HepG2 (cell line): Measurements from ENCODE around the gene PCSK5. TPM values are rescaled to one million over a fixed set of nuclear protein-coding genes. Genes with fewer than 3 reads are reported as not detected.

Experiments
- ATAC-seq: fragments of 200-7000 bp; cut with Tn5 transposase; 3 replicates; pipeline ENCODE4 v1.9.1; 2020; ENCODE audit warnings: mild to moderate bottlenecking, moderate library complexity
- BruUV-seq: library from RNA; stranded (reverse); fragments of 400-500 nt; replicated peaks from 2 replicates; lab custom pipeline; 2021; lab: Mats Ljungman, UMichigan
- CTCF ChIA-PET: fragments of 300-600 bp; formaldehyde crosslinking; extraction: SDS; loops from one replicate; lab custom pipeline; 2021; ENCODE audit warnings: low total read pairs, inconsistent platforms, low intra/inter-chr PET ratio; lab: Yijun Ruan, JAX
- POLR2A ChIA-PET: fragments of 350-600 bp; sonication (Branson Sonifier 250); formaldehyde crosslinking; loops from one replicate; lab custom pipeline; 2020; ENCODE audit warnings: antibody characterized with exemption, inconsistent platforms; lab: Yijun Ruan, JAX
- DNase-seq: peaks from one replicate; pipeline ENCODE4 v3.0.0-alpha.2; 2015; ENCODE audit warnings: low spot score
- FAIRE-seq: peaks from 3 replicates; lab custom pipeline; 2011; peaks lifted over from hg19 to GRCh38; lab: Jason Lieb, UNC
- H2AFZ ChIP-seq: one replicate; pipeline ENCODE4 v1.6.1; 2011; ENCODE audit warnings: low read length, inconsistent platforms
- H3K27ac ChIP-seq: fragments of 300-600 bp; 3 replicates; pipeline ENCODE4 v1.8.0; 2011; ENCODE audit warnings: mixed run types, mild to moderate bottlenecking, mixed read lengths, low read length, inconsistent platforms; ENCODE audit not compliant: insufficient read depth; ENCODE audit errors: extremely low read length
- H3K27me3 ChIP-seq, 2 experiments: fragments of 200-600 bp in 1 of 2; 2 replicates in 1 of 2; 3 replicates in 1 of 2; pipeline versions ENCODE4 v1.6.0 to v1.8.0; 2011; ENCODE audit warnings: low read length in 2 of 2, mild to moderate bottlenecking in 2 of 2, moderate library complexity in 2 of 2, inconsistent platforms in 1 of 2; ENCODE audit not compliant: insufficient read depth in 2 of 2, control insufficient read depth in 1 of 2
- H3K36me3 ChIP-seq, 2 experiments: fragments of 200-600 bp in 1 of 2; replicated peaks in 1 of 2; 2 replicates in 1 of 2; 3 replicates in 1 of 2; pipeline versions ENCODE4 v1.5.1 to v1.8.0; 2011; ENCODE audit warnings: low read length in 2 of 2, inconsistent platforms in 1 of 2; ENCODE audit not compliant: insufficient read depth in 2 of 2, control insufficient read depth in 1 of 2
- H3K4me1 ChIP-seq: 2 replicates; pipeline ENCODE4 v1.5.1; 2012; ENCODE audit warnings: low read length, inconsistent platforms; ENCODE audit not compliant: insufficient read depth
- H3K4me2 ChIP-seq: 2 replicates; pipeline ENCODE4 v1.6.0; 2011; ENCODE audit warnings: low read depth, low read length, inconsistent platforms
- H3K4me3 ChIP-seq, 3 experiments: fragments of 200-600 bp in 1 of 3; sonication (generic), shearing (Covaris generic) in 1 of 3; replicated peaks in 1 of 3; 2 replicates each; pipeline ENCODE4 v1.5.1; 2011 to 2016; ENCODE audit warnings: low read length in 3 of 3, inconsistent platforms in 2 of 3, low read depth in 2 of 3, mild to moderate bottlenecking in 2 of 3, control low read depth in 1 of 3, mixed read lengths in 1 of 3; ENCODE audit not compliant: insufficient read depth in 1 of 3
- H3K79me2 ChIP-seq: one replicate; pipeline ENCODE4 v1.6.1; 2011; ENCODE audit warnings: low read length, inconsistent platforms; ENCODE audit not compliant: insufficient read depth
- H3K9ac ChIP-seq: 2 replicates; pipeline ENCODE4 v1.6.0; 2011; ENCODE audit warnings: mild to moderate bottlenecking, low read depth, low read length, inconsistent platforms; ENCODE audit not compliant: insufficient read depth
- H3K9me3 ChIP-seq: 2 replicates; pipeline ENCODE4 v1.5.1; 2012; ENCODE audit warnings: mild to moderate bottlenecking, low read length
- H4K20me1 ChIP-seq: 2 replicates; pipeline ENCODE4 v1.6.0; 2011; ENCODE audit warnings: inconsistent platforms, mild to moderate bottlenecking, low read length, moderate library complexity; ENCODE audit not compliant: insufficient read depth
- ARID4A ChIP-seq: sonication (generic); formaldehyde crosslinking; IDR thresholded peaks from 2 replicates; pipeline ENCODE4 v1.5.0; 2020; ENCODE audit warnings: mild to moderate bottlenecking, missing genetic modification reagents, borderline replicate concordance
- EEA1 ChIP-seq: sonication (generic); formaldehyde crosslinking; IDR thresholded peaks from 2 replicates; pipeline ENCODE4 v1.5.1; 2020; ENCODE audit warnings: mild to moderate bottlenecking, missing genetic modification reagents, borderline replicate concordance
- FOXA1 ChIP-seq, 2 experiments: fragments of 450-650 bp in 1 of 2; sonication (generic) in 1 of 2; formaldehyde crosslinking in 1 of 2; IDR thresholded peaks; 2 replicates each; pipeline versions ENCODE4 v1.4.0 to v1.6.1; 2016 to 2020; ENCODE audit warnings: missing genetic modification reagents in 1 of 2
- KLF12 ChIP-seq: sonication (generic); formaldehyde crosslinking; IDR thresholded peaks from 2 replicates; pipeline ENCODE4 v1.4.0; 2020; ENCODE audit warnings: missing genetic modification reagents, borderline replicate concordance
- MXD4 ChIP-seq: IDR thresholded peaks from 2 replicates; pipeline ENCODE4 v1.6.1; 2016; ENCODE audit warnings: mild to moderate bottlenecking, missing biosample characterization, missing genetic modification reagents
- PLSCR1 ChIP-seq: sonication (generic); formaldehyde crosslinking; IDR thresholded peaks from 2 replicates; pipeline ENCODE4 v1.5.0; 2020; ENCODE audit warnings: missing genetic modification reagents, mild to moderate bottlenecking, borderline replicate concordance
- RELA ChIP-seq: sonication (generic); formaldehyde crosslinking; IDR thresholded peaks from 2 replicates; pipeline ENCODE4 v1.4.0; 2020; ENCODE audit warnings: missing genetic modification reagents
- RFX3 ChIP-seq: IDR thresholded peaks from 2 replicates; pipeline ENCODE4 v1.6.1; 2016; ENCODE audit warnings: missing biosample characterization, missing genetic modification reagents
- SP1 ChIP-seq, 2 experiments: fragments of 450-650 bp in 1 of 2; sonication (generic) in 1 of 2; formaldehyde crosslinking in 1 of 2; IDR thresholded peaks; 2 replicates each; pipeline versions ENCODE4 v1.4.0 to v1.6.1; 2016 to 2020; ENCODE audit warnings: missing genetic modification reagents in 1 of 2
- SRSF4 ChIP-seq: fragments of 200-400 bp; formaldehyde crosslinking; IDR thresholded peaks from one replicate; pipeline ENCODE4 v1.6.1; 2018; ENCODE audit warnings: mild to moderate bottlenecking, low read depth, low read length, moderate library complexity; ENCODE audit not compliant: poor library complexity, severe bottlenecking
- TEAD2 ChIP-seq: sonication (generic); formaldehyde crosslinking; IDR thresholded peaks from 2 replicates; pipeline ENCODE4 v1.9.0; 2021; ENCODE audit warnings: missing genetic modification reagents
- ZBTB14 ChIP-seq: sonication (generic); formaldehyde crosslinking; IDR thresholded peaks from 2 replicates; pipeline ENCODE4 v1.4.0; 2020; ENCODE audit warnings: missing genetic modification reagents
- ZFP82 ChIP-seq: sonication (generic); formaldehyde crosslinking; IDR thresholded peaks from 2 replicates; pipeline ENCODE4 v1.5.1; 2020; ENCODE audit warnings: mild to moderate bottlenecking, missing genetic modification reagents, borderline replicate concordance
- ZNF180 ChIP-seq: sonication (generic); formaldehyde crosslinking; IDR thresholded peaks from 2 replicates; pipeline ENCODE4 v1.4.0; 2020; ENCODE audit warnings: low read depth, missing genetic modification reagents, borderline replicate concordance
- ZNF282 ChIP-seq: fragments of 450-650 bp; IDR thresholded peaks from 2 replicates; pipeline ENCODE4 v1.6.1; 2018; ENCODE audit not compliant: partially characterized antibody
- WGBS: methylation state at CpG from one replicate; pipeline ENCODE4 v1.1.6; 2017; ENCODE audit warnings: low lambda C conversion rate; 5-methylcytosine and 5-hydroxymethylcytosine counted together
- in situ Hi-C: cut with HindIII; loops from 2 replicates; pipeline ENCODE4 v1.10.0; 2017; ENCODE audit warnings: low pct_unique_long_range_greater_than_20kb; ENCODE audit not compliant: extremely low pct_ligation_motif_present
- intact Hi-C: fragments of 100-400 bp; cut with micrococcal nuclease; formaldehyde crosslinking; loops from one replicate; pipeline ENCODE4 v1.10.0; 2022; ENCODE audit not compliant: unreplicated experiment
- polyA plus RNA-seq, 8 experiments: library from polyadenylated mRNA; depleted of rRNA in 3 of 8; stranded (reverse) in 7 of 8; unstranded in 1 of 8; fragments of >200 nt; fragmentation: Illumina TruSeq in 4 of 8; extraction: Trizol in 4 of 8; gene quantifications; 2 replicates each; pipeline versions ENCODE4 v1.2.1 to v1.2.3, GENCODE V29; 2011 to 2016; ENCODE audit warnings: low read depth in 4 of 8, missing spikeins in 1 of 8, mixed read lengths in 1 of 8; ENCODE audit not compliant: insufficient read depth in 1 of 8
- total RNA-seq, 5 experiments: library from RNA; depleted of rRNA; stranded (reverse); fragments of >200 nt; fragmentation: Illumina TruSeq; extraction: Trizol; gene quantifications; 2 replicates each; pipeline ENCODE4 v1.2.3, GENCODE V29; 2016; ENCODE audit warnings: low read depth in 1 of 5
- TF ChIP-seq, protein P1 (sequence below): sonication (generic); formaldehyde crosslinking; IDR thresholded peaks from 2 replicates; pipeline ENCODE4 v1.5.0; 2020; ENCODE audit warnings: mild to moderate bottlenecking, missing genetic modification reagents

Gene PCSK5
- total and polyA plus RNA-seq, 2 of the 13 experiments (the other 11 are each of a cell fraction or from before 2014, with no cell fraction given): 0.55 to 0.66 TPM

DNA sequence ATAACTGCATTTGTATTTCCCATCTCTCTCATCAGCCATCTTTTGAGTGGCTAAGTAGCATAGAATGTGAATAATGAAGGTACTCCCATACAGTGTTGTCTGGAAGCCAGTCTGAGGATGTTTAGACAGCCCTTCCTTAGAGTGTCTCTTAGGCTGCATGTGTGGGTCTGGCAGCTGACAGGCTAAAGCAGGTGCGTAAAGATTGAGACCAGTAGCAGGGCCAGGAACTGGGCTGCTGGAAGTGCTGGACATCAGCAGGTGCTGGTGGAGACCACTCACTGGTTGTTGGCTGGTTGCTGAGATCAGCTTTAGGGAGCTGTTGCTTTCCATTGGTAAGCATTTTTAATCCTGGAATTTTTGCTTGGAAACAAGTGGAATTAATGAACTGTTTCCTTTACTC lies 197.5 kb downstream of the PCSK5 start (continued):
- TF ChIP-seq ARID4A (CRISPR knock-in tag): no peak
- TF ChIP-seq SP1 (IDR thresholded peaks at IDR 0.05): no peak
- TF ChIP-seq SP1 (CRISPR knock-in tag; IDR thresholded peaks at IDR 0.05): no peak
- TF ChIP-seq TEAD2 (CRISPR knock-in tag): no peak
- no peak for TF ChIP-seq ZNF180 (CRISPR knock-in tag)

DNA sequence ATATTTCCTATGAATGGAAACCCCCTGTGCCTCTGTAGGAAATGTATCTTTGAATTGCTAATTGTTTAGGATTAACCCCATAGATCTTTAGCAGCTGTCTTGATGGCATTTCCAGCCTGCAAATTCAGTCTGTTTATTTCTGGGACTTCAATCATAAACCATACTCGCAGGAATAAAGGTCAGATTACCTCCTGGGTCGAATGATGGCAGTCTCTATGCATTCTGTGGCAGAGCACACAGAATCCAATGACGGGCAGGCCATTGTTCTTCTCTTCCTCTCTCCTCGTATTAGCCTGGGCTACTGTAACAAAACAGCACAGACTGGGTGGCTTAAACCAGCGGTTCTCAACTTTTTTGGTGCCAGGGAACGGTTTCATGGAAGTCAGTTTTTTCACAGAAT lies 199.9 kb downstream of the PCSK5 start:
- TF ChIP-seq RFX3 (CRISPR knock-in tag) (no peak), KLF12 (CRISPR knock-in tag) (no peak), PLSCR1 (CRISPR knock-in tag) (no peak), MXD4 (CRISPR knock-in tag) (no peak), ZFP82 (CRISPR knock-in tag) (no peak), RELA (CRISPR knock-in tag) (no peak), SRSF4 (no peak), ZNF282 (no peak), ZBTB14 (CRISPR knock-in tag) (no peak), FOXA1 (IDR thresholded peaks at IDR 0.05) (no peak), FOXA1 (CRISPR knock-in tag; IDR thresholded peaks at IDR 0.05) (no peak), EEA1 (CRISPR knock-in tag) (no peak)
- TF ChIP-seq, protein P1, sequence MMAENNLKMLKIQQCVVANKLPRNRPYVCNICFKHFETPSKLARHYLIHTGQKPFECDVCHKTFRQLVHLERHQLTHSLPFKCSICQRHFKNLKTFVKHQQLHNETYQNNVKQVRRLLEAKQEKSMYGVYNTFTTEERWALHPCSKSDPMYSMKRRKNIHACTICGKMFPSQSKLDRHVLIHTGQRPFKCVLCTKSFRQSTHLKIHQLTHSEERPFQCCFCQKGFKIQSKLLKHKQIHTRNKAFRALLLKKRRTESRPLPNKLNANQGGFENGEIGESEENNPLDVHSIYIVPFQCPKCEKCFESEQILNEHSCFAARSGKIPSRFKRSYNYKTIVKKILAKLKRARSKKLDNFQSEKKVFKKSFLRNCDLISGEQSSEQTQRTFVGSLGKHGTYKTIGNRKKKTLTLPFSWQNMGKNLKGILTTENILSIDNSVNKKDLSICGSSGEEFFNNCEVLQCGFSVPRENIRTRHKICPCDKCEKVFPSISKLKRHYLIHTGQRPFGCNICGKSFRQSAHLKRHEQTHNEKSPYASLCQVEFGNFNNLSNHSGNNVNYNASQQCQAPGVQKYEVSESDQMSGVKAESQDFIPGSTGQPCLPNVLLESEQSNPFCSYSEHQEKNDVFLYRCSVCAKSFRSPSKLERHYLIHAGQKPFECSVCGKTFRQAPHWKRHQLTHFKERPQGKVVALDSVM: no peak
- Histone ChIP-seq H4K20me1 (no peaks in the 10 kb centered on the region), H3K79me2 (no peaks in the 10 kb centered on the region), H3K4me1 (no peaks in the 10 kb centered on the region), H3K4me2 (no peak overlapping the region), H2AFZ (no peak overlapping the region), H3K9me3 (no peaks in the 10 kb centered on the region), H3K36me3 (no peaks in the 10 kb centered on the region), H3K27ac (no peak overlapping the region), H3K9ac (no peak overlapping the region), H3K27me3 (no peaks in the 10 kb centered on the region), H3K4me3 (no peak overlapping the region)
- FAIRE-seq (no peak), ATAC-seq (no peak), DNase-seq (no peak)
- in situ Hi-C loops (no loop called here), intact Hi-C loops (no loop called here)
- BruUV-seq: no TSS peak
- ChIA-PET POLR2A (no interaction called here), CTCF (no interaction called here)
- WGBS: 37% methylated on average over 6 of the region's 6 CpGs
